HepG2 (cell line): ENCODE data around the gene BTD. TPM values are rescaled to one million over a fixed set of nuclear protein-coding genes. Genes with fewer than 3 reads are reported as not detected.

ENCODE experiments used
- ATAC-seq: fragments of 200-7000 bp; cut with Tn5 transposase; 3 replicates; pipeline ENCODE4 v1.9.1; 2020; ENCODE audit warnings: mild to moderate bottlenecking, moderate library complexity
- BruUV-seq: library from RNA; stranded (reverse); fragments of 400-500 nt; replicated peaks from 2 replicates; lab custom pipeline; 2021; lab: Mats Ljungman, UMichigan
- CTCF ChIA-PET: fragments of 300-600 bp; formaldehyde crosslinking; extraction: SDS; loops from one replicate; lab custom pipeline; 2021; ENCODE audit warnings: low total read pairs, inconsistent platforms, low intra/inter-chr PET ratio; lab: Yijun Ruan, JAX
- POLR2A ChIA-PET: fragments of 350-600 bp; sonication (Branson Sonifier 250); formaldehyde crosslinking; loops from one replicate; lab custom pipeline; 2020; ENCODE audit warnings: antibody characterized with exemption, inconsistent platforms; lab: Yijun Ruan, JAX
- DNase-seq: peaks from one replicate; pipeline ENCODE4 v3.0.0-alpha.2; 2015; ENCODE audit warnings: low spot score
- FAIRE-seq: peaks from 3 replicates; lab custom pipeline; 2011; peaks lifted over from hg19 to GRCh38; lab: Jason Lieb, UNC
- H2AFZ ChIP-seq: one replicate; pipeline ENCODE4 v1.6.1; 2011; ENCODE audit warnings: low read length, inconsistent platforms
- H3K27ac ChIP-seq: fragments of 300-600 bp; 3 replicates; pipeline ENCODE4 v1.8.0; 2011; ENCODE audit warnings: mixed run types, mild to moderate bottlenecking, mixed read lengths, low read length, inconsistent platforms; ENCODE audit not compliant: insufficient read depth; ENCODE audit errors: extremely low read length
- H3K27me3 ChIP-seq, 2 experiments: fragments of 200-600 bp in 1 of 2; 2 replicates in 1 of 2; 3 replicates in 1 of 2; pipeline versions ENCODE4 v1.6.0 to v1.8.0; 2011; ENCODE audit warnings: low read length in 2 of 2, mild to moderate bottlenecking in 2 of 2, moderate library complexity in 2 of 2, inconsistent platforms in 1 of 2; ENCODE audit not compliant: insufficient read depth in 2 of 2, control insufficient read depth in 1 of 2
- H3K36me3 ChIP-seq, 2 experiments: fragments of 200-600 bp in 1 of 2; replicated peaks in 1 of 2; 2 replicates in 1 of 2; 3 replicates in 1 of 2; pipeline versions ENCODE4 v1.5.1 to v1.8.0; 2011; ENCODE audit warnings: low read length in 2 of 2, inconsistent platforms in 1 of 2; ENCODE audit not compliant: insufficient read depth in 2 of 2, control insufficient read depth in 1 of 2
- H3K4me1 ChIP-seq: 2 replicates; pipeline ENCODE4 v1.5.1; 2012; ENCODE audit warnings: low read length, inconsistent platforms; ENCODE audit not compliant: insufficient read depth
- H3K4me2 ChIP-seq: 2 replicates; pipeline ENCODE4 v1.6.0; 2011; ENCODE audit warnings: low read depth, low read length, inconsistent platforms
- H3K4me3 ChIP-seq, 3 experiments: fragments of 200-600 bp in 1 of 3; sonication (generic), shearing (Covaris generic) in 1 of 3; replicated peaks in 1 of 3; 2 replicates each; pipeline ENCODE4 v1.5.1; 2011 to 2016; ENCODE audit warnings: low read length in 3 of 3, inconsistent platforms in 2 of 3, low read depth in 2 of 3, mild to moderate bottlenecking in 2 of 3, control low read depth in 1 of 3, mixed read lengths in 1 of 3; ENCODE audit not compliant: insufficient read depth in 1 of 3
- H3K79me2 ChIP-seq: one replicate; pipeline ENCODE4 v1.6.1; 2011; ENCODE audit warnings: low read length, inconsistent platforms; ENCODE audit not compliant: insufficient read depth
- H3K9ac ChIP-seq: 2 replicates; pipeline ENCODE4 v1.6.0; 2011; ENCODE audit warnings: mild to moderate bottlenecking, low read depth, low read length, inconsistent platforms; ENCODE audit not compliant: insufficient read depth
- H3K9me3 ChIP-seq: 2 replicates; pipeline ENCODE4 v1.5.1; 2012; ENCODE audit warnings: mild to moderate bottlenecking, low read length
- H4K20me1 ChIP-seq: 2 replicates; pipeline ENCODE4 v1.6.0; 2011; ENCODE audit warnings: inconsistent platforms, mild to moderate bottlenecking, low read length, moderate library complexity; ENCODE audit not compliant: insufficient read depth
- BATF2 ChIP-seq: sonication (generic); formaldehyde crosslinking; IDR thresholded peaks from 2 replicates; pipeline ENCODE4 v1.8.0; 2022; ENCODE audit warnings: mild to moderate bottlenecking, missing genetic modification reagents, moderate library complexity
- CBX2 ChIP-seq, 2 experiments: fragments of 200-600 bp in 1 of 2; sonication (generic); formaldehyde crosslinking in 1 of 2; IDR thresholded peaks; 2 replicates each; pipeline versions ENCODE4 v1.7.0 to v1.8.1; 2018 to 2022; ENCODE audit warnings: low read depth in 2 of 2, low read length in 1 of 2, mild to moderate bottlenecking in 1 of 2, missing genetic modification reagents in 1 of 2
- DRAP1 ChIP-seq: IDR thresholded peaks from 2 replicates; pipeline ENCODE4 v1.6.1; 2016; ENCODE audit warnings: missing genetic modification reagents, missing compliant biosample characterization
- EED ChIP-seq: sonication (generic); formaldehyde crosslinking; IDR thresholded peaks from 2 replicates; pipeline ENCODE4 v1.5.0; 2020; ENCODE audit warnings: mild to moderate bottlenecking, missing genetic modification reagents
- HCFC1 ChIP-seq: fragments of 150-350 bp; IDR thresholded peaks from 2 replicates; pipeline ENCODE4 v1.6.1; 2014; ENCODE audit warnings: low read depth, low read length
- HHEX ChIP-seq: IDR thresholded peaks from 2 replicates; pipeline ENCODE4 v1.6.1; 2016; ENCODE audit warnings: control low read depth
- KAT8 ChIP-seq: IDR thresholded peaks from 2 replicates; pipeline ENCODE4 v1.6.1; 2016; ENCODE audit warnings: missing genetic modification reagents, missing compliant biosample characterization
- KDM2A ChIP-seq: sonication (generic); formaldehyde crosslinking; IDR thresholded peaks from 2 replicates; pipeline ENCODE4 v1.4.0; 2020; ENCODE audit warnings: low read depth, missing genetic modification reagents, borderline replicate concordance
- KLF6 ChIP-seq: IDR thresholded peaks from 2 replicates; pipeline ENCODE4 v1.8.0; 2016; ENCODE audit warnings: missing biosample characterization, missing genetic modification reagents
- TCF12 ChIP-seq, 2 experiments: fragments of 450-650 bp in 1 of 2; sonication (generic) in 1 of 2; formaldehyde crosslinking in 1 of 2; IDR thresholded peaks; 2 replicates each; pipeline versions ENCODE4 v1.6.1 to v1.8.0; 2017 to 2022; ENCODE audit warnings: antibody characterized with exemption in 1 of 2, mild to moderate bottlenecking in 1 of 2, missing genetic modification reagents in 1 of 2, moderate library complexity in 1 of 2
- TGIF2 ChIP-seq: IDR thresholded peaks from 2 replicates; pipeline ENCODE4 v1.6.1; 2016; ENCODE audit warnings: control low read depth, missing compliant biosample characterization
- TOPORS ChIP-seq: sonication (generic); formaldehyde crosslinking; IDR thresholded peaks from 2 replicates; pipeline ENCODE4 v1.8.0; 2023; ENCODE audit warnings: mild to moderate bottlenecking, missing genetic modification reagents
- ZBTB38 ChIP-seq: sonication (generic); formaldehyde crosslinking; IDR thresholded peaks from 2 replicates; pipeline ENCODE4 v1.5.1; 2020; ENCODE audit warnings: mild to moderate bottlenecking, missing genetic modification reagents
- ZNF513 ChIP-seq: sonication (generic); formaldehyde crosslinking; conservative IDR thresholded peaks from 2 replicates; pipeline ENCODE4 v1.5.0; 2020; ENCODE audit warnings: missing genetic modification reagents
- WGBS: methylation state at CpG from one replicate; pipeline ENCODE4 v1.1.6; 2017; ENCODE audit warnings: low lambda C conversion rate; 5-methylcytosine and 5-hydroxymethylcytosine counted together
- in situ Hi-C: cut with HindIII; loops from 2 replicates; pipeline ENCODE4 v1.10.0; 2017; ENCODE audit warnings: low pct_unique_long_range_greater_than_20kb; ENCODE audit not compliant: extremely low pct_ligation_motif_present
- intact Hi-C: fragments of 100-400 bp; cut with micrococcal nuclease; formaldehyde crosslinking; loops from one replicate; pipeline ENCODE4 v1.10.0; 2022; ENCODE audit not compliant: unreplicated experiment
- polyA plus RNA-seq, 8 experiments: library from polyadenylated mRNA; depleted of rRNA in 3 of 8; stranded (reverse) in 7 of 8; unstranded in 1 of 8; fragments of >200 nt; fragmentation: Illumina TruSeq in 4 of 8; extraction: Trizol in 4 of 8; gene quantifications; 2 replicates each; pipeline versions ENCODE4 v1.2.1 to v1.2.3, GENCODE V29; 2011 to 2016; ENCODE audit warnings: low read depth in 4 of 8, missing spikeins in 1 of 8, mixed read lengths in 1 of 8; ENCODE audit not compliant: insufficient read depth in 1 of 8
- total RNA-seq, 5 experiments: library from RNA; depleted of rRNA; stranded (reverse); fragments of >200 nt; fragmentation: Illumina TruSeq; extraction: Trizol; gene quantifications; 2 replicates each; pipeline ENCODE4 v1.2.3, GENCODE V29; 2016; ENCODE audit warnings: low read depth in 1 of 5
- TF ChIP-seq, protein P1 (sequence below): sonication (generic); formaldehyde crosslinking; IDR thresholded peaks from 2 replicates; pipeline ENCODE4 v1.9.0; 2021; ENCODE audit warnings: missing genetic modification reagents, mild to moderate bottlenecking, borderline replicate concordance

The BTD gene
- total and polyA plus RNA-seq, 2 of the 13 experiments (the other 11 are each of a cell fraction or from before 2014, with no cell fraction given): 15.7 to 35.5 TPM

DNA sequence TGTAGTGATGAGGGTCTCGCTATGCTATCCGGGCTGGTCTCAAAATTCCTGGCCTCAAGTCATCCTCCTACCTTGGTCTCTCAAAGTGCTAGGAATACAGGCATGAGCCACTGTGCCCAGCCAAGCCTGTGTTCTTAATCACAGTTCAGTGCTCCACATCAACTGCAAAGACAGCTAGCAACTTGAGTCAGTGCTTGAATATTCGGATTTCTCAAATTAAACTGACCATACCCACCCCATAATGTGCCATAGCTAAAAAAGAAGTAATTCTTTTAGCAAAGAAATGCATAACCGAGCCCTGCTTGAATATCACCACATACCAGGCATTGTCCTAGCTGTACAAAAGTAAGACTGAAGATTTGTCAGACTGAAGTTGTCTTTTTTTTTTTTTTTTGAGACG, 89.2 kb downstream of the BTD start:
- H3K4me1 ChIP-seq: no peaks in the 10 kb centered on the region
- CTCF ChIA-PET: no interaction called here
- no peak overlapping the region for H3K9ac ChIP-seq
- in situ Hi-C loops (no loop called here), intact Hi-C loops (no loop called here)
- BruUV-seq: no TSS peak
- WGBS: 96% methylated on average over 5 of the region's 5 CpGs
- POLR2A ChIA-PET: no interaction called here
- H3K27ac ChIP-seq: no peak overlapping the region
- no peak overlapping the region for H3K4me3 ChIP-seq
- H3K9me3 ChIP-seq: no peaks in the 10 kb centered on the region
- no peak for FAIRE-seq
- ATAC-seq: no peak
- H4K20me1 ChIP-seq: no peaks in the 10 kb centered on the region
- H3K79me2 ChIP-seq: no peaks in the 10 kb centered on the region
- peaks cover 3 to 50% of the 10 kb centered on the region in 2 experiments for H3K36me3 ChIP-seq
- H3K4me2 ChIP-seq: no peak overlapping the region
- no peaks in the 10 kb centered on the region for H3K27me3 ChIP-seq
- no peak for DNase-seq
- no peak overlapping the region for H2AFZ ChIP-seq
- TF ChIP-seq ZNF513 (CRISPR knock-in tag) (no peak), DRAP1 (no peak), KDM2A (no peak), HHEX (CRISPR knock-in tag) (no peak), ZBTB38 (CRISPR knock-in tag) (no peak), TCF12 (IDR thresholded peaks at IDR 0.05) (no peak), TCF12 (CRISPR knock-in tag; IDR thresholded peaks at IDR 0.05) (no peak), HCFC1 (no peak), KLF6 (CRISPR knock-in tag) (no peak), EED (CRISPR knock-in tag) (no peak), CBX2 (IDR thresholded peaks at IDR 0.05; ENCODE audit: low read depth, low read length) (no peak), CBX2 (CRISPR knock-in tag; IDR thresholded peaks at IDR 0.05; ENCODE audit: low read depth) (no peak), TOPORS (CRISPR knock-in tag) (no peak), TGIF2 (CRISPR knock-in tag) (no peak), BATF2 (no peak), KAT8 (CRISPR knock-in tag) (no peak)
- TF ChIP-seq, protein P1, sequence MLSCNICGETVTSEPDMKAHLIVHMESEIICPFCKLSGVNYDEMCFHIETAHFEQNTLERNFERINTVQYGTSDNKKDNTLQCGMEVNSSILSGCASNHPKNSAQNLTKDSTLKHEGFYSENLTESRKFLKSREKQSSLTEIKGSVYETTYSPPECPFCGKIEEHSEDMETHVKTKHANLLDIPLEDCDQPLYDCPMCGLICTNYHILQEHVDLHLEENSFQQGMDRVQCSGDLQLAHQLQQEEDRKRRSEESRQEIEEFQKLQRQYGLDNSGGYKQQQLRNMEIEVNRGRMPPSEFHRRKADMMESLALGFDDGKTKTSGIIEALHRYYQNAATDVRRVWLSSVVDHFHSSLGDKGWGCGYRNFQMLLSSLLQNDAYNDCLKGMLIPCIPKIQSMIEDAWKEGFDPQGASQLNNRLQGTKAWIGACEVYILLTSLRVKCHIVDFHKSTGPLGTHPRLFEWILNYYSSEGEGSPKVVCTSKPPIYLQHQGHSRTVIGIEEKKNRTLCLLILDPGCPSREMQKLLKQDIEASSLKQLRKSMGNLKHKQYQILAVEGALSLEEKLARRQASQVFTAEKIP (CRISPR knock-in tag): no peak
